Right lobe of liver (tissue), 4 donors: ENCODE results near the gene INSM2.

ENCODE experiments used
- CTCF ChIP-seq, 4 donors: fragments of 200-600 bp in 3 of 4; fragments of 450-650 bp in 1 of 4; IDR thresholded peaks; one replicate each; pipeline versions ENCODE4 v1.5.1 to v1.8.0; 2016 to 2022; ENCODE audit warnings: antibody characterized with exemption in 4 of 4, mild to moderate bottlenecking in 2 of 4
- POLR2A ChIP-seq: fragments of 450-650 bp; IDR thresholded peaks from one replicate; pipeline ENCODE4 v1.6.1; 2017; ENCODE audit warnings: antibody characterized with exemption, mild to moderate bottlenecking
- donor health status: DM: no; HTN: no; CAD: no.
- donor health status: DM: no; HTN: no; CAD: no.
- donor health status: DM: no; HTN: yes; CAD: no.

- TF ChIP-seq CTCF (IDR thresholded peaks at IDR 0.05): no peak
- TF ChIP-seq POLR2A: no peak
Measured at GRCh38 chr14:35558680-35559079, 24.7 kb downstream of the INSM2 start.
